ENCODE results near the gene PGPEP1.
"Not testable (repeated sequence)": the region's sequence is repeated elsewhere in the genome, so short reads cannot be mapped to it uniquely, and the experiment has no call there.

PGPEP1 gene

GRCh38 chr19:18308948-18309325, 31.5 kb upstream of the PGPEP1 start:
- DNase-seq: no peak

DNA sequence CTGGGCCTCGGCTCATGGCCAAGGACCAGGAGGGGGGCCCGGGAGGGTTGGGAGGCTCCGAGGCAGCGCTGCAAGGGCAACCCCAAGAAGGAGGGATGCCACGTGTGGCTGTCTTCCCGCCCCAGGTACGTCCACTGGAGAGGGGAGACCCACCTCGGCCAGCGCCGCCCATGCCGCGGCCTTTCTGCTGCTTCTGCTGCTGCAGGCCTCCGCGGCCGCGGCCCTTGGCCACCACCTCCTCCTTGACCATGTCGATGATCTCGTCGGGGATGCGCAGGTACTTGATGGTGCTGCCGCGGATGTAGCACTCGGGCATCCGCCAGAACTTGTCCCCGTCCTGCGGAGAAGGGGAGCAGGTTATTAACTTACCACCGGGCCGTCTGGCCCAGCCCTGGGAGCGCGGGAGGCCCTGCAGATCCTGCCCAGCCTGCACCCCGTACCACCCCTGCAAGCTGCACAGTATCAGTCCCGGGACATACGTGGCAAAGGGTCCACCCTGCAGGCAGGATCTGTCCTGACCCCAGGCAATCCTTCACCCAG, 30.8 kb upstream of the PGPEP1 start:
- no peak for DNase-seq

DNA sequence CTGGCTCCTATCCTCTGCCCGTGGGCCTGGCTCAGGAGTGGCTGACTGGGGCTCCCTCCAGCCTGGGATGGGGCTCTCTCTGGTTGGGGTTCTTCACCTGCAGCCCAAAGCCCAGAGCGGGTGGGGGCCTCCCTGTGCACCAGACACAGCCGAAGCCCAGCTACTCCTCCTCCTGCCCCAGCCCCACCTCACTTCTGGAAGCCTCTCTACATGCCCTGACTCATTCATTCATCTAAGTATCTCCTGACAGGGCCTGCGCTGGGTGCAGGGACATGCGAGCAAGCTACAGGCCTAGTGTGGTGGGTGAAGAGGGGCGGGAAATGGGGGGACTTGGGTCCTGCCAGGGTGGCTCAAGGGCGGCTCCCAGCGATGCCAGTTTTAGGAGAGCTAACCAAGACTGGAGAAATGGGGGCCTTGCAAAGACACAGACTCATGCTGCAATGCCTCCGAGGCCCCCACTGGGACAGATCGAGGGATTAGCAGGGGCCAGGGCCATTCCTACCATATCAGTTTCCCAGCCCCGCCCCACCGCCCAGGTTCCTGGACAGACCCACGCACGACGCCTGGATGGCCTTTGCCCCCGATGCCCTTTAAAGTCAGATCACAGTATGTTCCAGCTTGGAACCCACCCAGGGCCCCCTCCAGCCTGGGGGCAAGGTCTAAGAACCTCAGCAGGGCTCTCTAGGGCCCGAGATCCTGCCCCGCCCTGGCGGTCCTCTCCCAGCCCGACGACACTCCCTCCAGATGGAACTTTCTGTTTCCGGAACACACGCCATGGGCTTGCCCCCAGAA, 30.1 kb upstream of the PGPEP1 start:
- DNase-seq: no peak

DNA sequence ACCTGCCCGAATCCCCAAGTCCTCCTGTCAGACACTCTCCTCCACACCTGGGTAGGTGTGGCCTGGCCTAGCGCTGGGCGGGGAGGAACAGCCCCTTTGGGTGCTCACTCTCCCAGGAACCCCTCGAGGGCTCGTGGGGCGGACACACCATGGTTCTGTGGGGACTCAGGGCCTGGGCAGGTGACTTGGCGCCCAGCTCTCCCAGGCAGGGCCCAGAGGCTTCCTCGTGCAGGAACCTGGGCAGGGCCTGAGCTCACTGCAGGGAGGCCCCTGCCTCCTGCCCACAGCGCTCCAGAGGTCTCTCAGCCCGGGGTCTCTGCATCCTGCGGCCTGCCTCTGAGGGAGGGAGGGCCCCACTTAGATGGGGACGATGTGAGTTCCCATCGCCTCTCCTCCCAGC, 29.4 kb upstream of the PGPEP1 start:
- DNase-seq: no peak

GRCh38 chr19:18311502-18312091, 28.8 kb upstream of the PGPEP1 start:
- DNase-seq: no peak

GRCh38 chr19:18312092-18312534, 28.3 kb upstream of the PGPEP1 start:
- no peak for DNase-seq

DNA sequence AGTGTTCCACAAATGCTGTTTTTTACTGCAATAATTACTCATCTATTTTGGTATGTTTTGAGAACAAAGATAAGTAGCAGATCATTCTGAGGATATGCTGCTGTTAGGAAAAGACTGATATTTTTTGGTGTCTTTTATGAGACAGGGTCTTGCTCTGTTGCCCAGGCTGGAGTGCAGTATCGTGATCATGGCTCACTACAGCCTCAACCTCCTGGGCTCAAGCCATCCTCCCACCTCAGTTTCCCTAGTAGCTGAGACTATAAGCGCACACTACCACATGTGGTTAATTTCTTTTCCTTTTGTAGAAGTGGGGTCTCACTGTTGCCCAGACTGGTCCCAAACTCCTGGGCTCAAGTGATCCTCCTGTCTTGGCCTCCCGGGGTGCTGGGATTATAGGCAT, 27.0 kb upstream of the PGPEP1 start:
- no peak for DNase-seq

- DNase-seq: no peak
Observed at GRCh38 chr19:18317961-18318800, 22.2 kb upstream of the PGPEP1 start.

DNA sequence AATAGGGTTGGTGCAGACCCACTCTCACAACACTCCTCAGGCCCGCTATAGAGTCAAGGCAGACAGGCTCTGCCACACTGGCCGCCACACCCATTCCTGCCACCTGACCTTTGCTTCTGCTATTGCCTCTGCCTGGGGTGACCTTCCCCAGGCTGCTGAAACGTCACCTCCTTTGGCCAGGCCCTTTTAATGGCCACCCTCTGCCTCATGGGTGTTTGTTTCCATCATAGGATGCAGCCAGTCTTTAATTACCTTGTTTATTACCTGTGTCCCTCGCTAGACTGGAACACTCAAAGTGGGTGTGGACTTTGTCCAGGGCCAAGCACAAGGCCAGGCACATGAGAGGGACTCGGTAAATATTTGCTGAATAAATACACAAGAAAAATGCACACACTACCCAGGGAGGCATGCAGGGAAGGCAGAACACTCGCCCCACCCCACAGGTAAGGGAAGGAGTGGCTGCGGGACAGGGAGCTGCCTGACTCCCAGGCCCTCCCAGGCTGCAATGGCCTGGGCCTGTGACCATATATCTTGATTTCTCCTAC, 20.7 kb upstream of the PGPEP1 start:
- no peak for DNase-seq

DNA sequence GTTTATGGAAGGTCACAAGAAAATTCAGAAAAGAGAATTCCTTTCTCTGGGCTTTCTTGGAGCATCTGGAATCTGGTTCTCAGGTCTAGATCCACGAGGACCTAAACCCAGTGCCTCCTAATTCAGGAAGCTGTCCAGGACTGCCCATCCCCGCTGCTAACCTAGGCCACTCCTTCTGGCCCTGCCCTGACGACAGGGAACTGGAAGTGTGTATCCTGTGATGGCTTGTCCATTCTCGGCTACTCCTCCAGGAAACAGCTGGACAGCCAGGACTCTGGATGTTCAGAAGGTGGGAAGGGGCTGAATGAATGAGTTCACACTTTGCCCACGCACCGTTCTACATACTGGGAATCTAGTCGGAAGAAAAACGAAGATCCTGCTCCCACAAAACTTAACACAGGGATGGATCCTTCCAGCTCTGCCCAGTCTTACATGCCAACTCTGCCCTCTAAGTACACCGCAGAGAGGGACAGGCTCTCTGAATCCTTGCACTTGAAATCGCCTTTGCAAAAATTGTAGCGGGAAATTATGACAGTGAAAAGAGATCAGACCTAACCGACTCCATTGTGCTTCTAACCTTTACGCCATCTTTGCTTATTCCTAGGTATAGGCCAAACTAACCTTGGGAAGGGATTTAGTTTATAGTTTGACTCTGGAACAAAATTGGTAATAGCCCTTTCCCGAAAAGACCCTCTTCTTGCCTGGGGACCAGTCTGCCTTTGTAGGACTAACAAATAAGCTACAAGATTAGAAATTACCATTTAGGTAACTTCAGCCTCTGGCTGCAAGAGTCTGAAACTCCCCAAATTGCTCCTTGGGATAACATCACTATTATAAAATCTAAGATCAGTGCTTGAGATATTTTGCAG, 19.3 kb upstream of the PGPEP1 start:
- no peak for DNase-seq

DNA sequence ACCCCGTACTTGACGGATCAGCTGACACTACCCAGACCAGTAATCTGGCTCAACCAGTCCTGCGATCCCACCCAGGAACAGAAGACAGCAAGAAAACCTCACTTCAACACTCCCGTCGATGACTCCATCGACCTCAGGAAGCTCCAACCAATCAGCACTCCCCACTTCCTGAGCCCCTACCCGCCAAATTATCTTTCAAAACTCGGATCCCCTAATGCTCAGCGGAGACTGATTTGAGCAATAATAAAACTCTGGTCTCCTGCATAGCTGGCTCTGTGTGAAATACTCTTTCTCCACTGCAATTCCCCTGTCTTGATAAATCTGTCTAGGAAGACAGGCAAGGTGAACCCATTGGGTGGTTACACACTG, 18.7 kb upstream of the PGPEP1 start:
- no peak for DNase-seq

DNA sequence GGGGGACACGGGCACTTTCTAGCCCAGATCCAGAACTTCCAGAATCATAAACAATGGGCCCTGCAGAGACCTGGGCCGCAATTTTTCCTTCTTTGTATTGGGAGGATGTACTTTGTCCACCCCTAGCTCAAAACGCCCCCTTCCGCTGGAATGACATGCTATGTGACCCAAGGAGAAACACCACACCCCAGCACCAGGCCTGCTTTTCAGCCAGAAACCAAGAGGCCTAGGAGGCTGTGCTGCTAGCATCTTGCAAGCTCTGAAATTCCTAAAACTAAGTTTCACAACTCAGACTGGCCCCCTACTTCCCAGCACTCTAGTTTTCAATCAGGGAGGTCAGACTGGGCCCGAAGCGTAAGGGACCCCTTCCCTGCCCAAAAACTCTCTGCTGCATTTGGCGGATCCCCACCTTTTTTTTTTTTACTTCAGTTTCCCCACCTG, 18.1 kb upstream of the PGPEP1 start:
- DNase-seq: peak in 1 of 2 experiments; percentile 39

DNA sequence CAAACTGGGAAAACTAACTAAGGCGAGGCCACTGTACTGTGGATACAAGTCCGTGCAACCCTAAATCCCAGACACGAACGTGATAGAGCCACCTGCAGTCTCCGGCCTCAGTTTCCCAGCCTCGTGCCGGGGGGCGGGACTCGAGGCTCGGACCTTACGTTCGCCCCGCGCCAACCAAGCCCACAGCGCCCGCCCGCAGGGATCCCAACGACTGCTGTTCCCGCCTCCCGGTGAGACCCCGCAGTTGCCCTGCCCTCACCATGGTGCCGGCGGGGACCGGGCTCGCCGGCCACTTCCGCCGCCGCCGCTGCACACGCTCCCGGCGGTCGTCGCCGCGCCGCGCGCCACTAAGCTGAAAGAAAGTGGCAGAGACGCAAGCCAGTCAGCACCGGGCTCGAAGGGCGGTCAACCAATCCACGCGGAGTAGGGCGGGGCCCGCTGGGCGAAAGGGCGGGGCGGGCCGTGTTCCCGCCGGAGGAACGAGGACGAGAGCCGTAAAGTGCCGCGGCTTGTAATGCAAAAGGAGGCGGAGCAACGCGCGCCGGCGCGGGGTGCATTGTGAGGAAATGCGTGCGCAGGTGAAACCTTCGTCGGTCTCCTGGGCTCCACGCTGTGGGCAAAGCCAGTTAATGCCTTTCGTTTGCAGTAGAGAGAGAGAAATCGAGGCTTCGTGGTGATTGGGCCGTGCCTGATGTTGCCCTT, 17.5 kb upstream of the PGPEP1 start, which contains the start of gene LSM4:
TSS of gene LSM4 (minus strand) at position 318 of the 702 bp plus-strand sequence. CDS start at position 262, 56 bp downstream.
- DNase-seq: peak; percentile 92 to 98

GRCh38 chr19:18324373-18324731, 16.0 kb upstream of the PGPEP1 start:
- not testable (repeated sequence) for DNase-seq

DNA sequence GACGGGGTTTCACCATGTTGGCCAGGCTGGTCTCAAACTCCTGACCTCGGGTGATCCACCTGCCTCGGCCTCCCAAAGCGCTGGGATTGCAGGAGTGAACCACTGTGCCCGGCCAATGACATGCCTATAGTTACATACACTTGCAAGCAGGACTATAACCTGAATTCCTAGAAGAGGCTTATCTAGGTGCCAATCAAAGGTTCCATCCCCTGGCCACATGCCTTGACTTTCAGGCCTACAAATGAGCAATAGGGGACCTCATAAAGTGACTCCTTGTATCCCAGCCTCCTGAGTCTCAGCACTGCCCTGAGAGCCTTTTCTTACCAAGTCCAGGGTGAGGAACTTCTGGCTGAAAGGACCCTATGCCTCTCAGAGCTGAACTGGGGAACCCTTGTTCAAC, 13.6 kb upstream of the PGPEP1 start:
- no peak for DNase-seq

GRCh38 chr19:18328340-18329034, 11.9 kb upstream of the PGPEP1 start:
- peak; percentile 85 to 97 for DNase-seq

DNA sequence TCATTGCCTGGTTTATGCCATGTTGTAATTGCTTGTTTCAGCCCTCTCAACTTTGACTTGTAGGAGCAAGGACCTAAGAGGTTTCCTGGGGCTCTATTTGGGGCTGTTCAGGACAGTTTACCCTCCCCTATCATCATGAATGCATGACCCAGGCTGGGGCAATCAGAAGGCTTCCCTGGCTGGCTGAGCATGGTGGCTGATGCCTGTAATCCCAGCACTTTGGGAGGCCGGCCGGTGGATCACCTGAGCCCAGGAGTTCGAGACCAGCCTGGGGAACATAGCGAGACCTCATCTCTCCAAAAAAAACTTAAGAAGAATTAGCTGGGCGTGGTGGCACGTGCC, 11.4 kb upstream of the PGPEP1 start:
- no peak for DNase-seq

- DNase-seq: no peak
Observed at GRCh38 chr19:18330868-18331267, 9.5 kb upstream of the PGPEP1 start.

- no peak for DNase-seq
Observed at GRCh38 chr19:18332917-18333530, 7.4 kb upstream of the PGPEP1 start.

- no peak for DNase-seq
Observed at GRCh38 chr19:18333680-18334079, 6.7 kb upstream of the PGPEP1 start.
